Panc1 (cell line): Measurements from ENCODE around the gene RAPGEF3. TPM values are rescaled to one million over a fixed set of nuclear protein-coding genes. Genes with fewer than 3 reads are reported as not detected.

Experiments used
- ATAC-seq: fragments of 200-7000 bp; cut with Tn5 transposase; 2 replicates; pipeline ENCODE4 v1.9.1; 2020; ENCODE audit warnings: mild to moderate bottlenecking, moderate library complexity
- BruUV-seq: library from RNA; stranded (reverse); fragments of 400-500 nt; replicated peaks from 2 replicates; lab custom pipeline; 2021; lab: Mats Ljungman, UMichigan
- CTCF ChIA-PET: fragments of 300-600 bp; sonication (Branson Sonifier 250); formaldehyde crosslinking; loops from one replicate; lab custom pipeline; 2022; ENCODE audit warnings: antibody characterized with exemption; lab: Charles Lee
- POLR2A ChIA-PET: fragments of 300-600 bp; sonication (Branson Sonifier 250); formaldehyde crosslinking; loops from one replicate; lab custom pipeline; 2022; ENCODE audit warnings: antibody characterized with exemption; lab: Charles Lee
- DNase-seq: peaks from one replicate; pipeline ENCODE4 v3.0.0-alpha.2; 2010; ENCODE audit warnings: low read depth, low spot score
- H3K27ac ChIP-seq: 2 replicates; pipeline ENCODE4 v1.5.1; 2011; ENCODE audit warnings: mild to moderate bottlenecking, low read length, inconsistent platforms
- H3K27me3 ChIP-seq: fragments of 200-500 bp; sonication (Bioruptor generic); 2 replicates; pipeline ENCODE4 v1.6.0; 2014; ENCODE audit warnings: low read length, inconsistent platforms; ENCODE audit not compliant: control insufficient read depth, insufficient read depth
- H3K36me3 ChIP-seq: fragments of 200-500 bp; sonication (Bioruptor generic); 2 replicates; pipeline ENCODE4 v1.5.1; 2014; ENCODE audit warnings: inconsistent platforms, mild to moderate bottlenecking, low read length, moderate library complexity; ENCODE audit not compliant: control insufficient read depth, insufficient read depth
- H3K4me1 ChIP-seq: 2 replicates; pipeline ENCODE4 v1.5.1; 2011; ENCODE audit warnings: inconsistent platforms, mild to moderate bottlenecking, low read length, moderate library complexity; ENCODE audit not compliant: control insufficient read depth, insufficient read depth
- H3K4me3 ChIP-seq, 2 experiments: 2 replicates each; pipeline ENCODE4 v1.5.1; 2011 to 2012; ENCODE audit warnings: low read depth in 2 of 2, low read length in 2 of 2, mild to moderate bottlenecking in 2 of 2, inconsistent platforms in 1 of 2, moderate library complexity in 1 of 2
- H3K9me3 ChIP-seq: fragments of 200-500 bp; sonication (Bioruptor generic); 2 replicates; pipeline ENCODE4 v1.5.1; 2014; ENCODE audit warnings: low read depth, mild to moderate bottlenecking, inconsistent platforms, low read length, moderate library complexity; ENCODE audit not compliant: control insufficient read depth, insufficient read depth
- POLR2AphosphoS5 ChIP-seq: IDR thresholded peaks from 2 replicates; pipeline ENCODE4 v1.6.1; 2012; ENCODE audit warnings: mild to moderate bottlenecking, low read depth, low read length, moderate library complexity
- SIN3A ChIP-seq: IDR thresholded peaks from 2 replicates; pipeline ENCODE4 v1.6.1; 2012; ENCODE audit warnings: low read depth, mild to moderate bottlenecking, low read length, moderate library complexity, borderline replicate concordance; ENCODE audit not compliant: insufficient read depth
- TCF7L2 ChIP-seq: IDR thresholded peaks from 2 replicates; pipeline ENCODE4 v1.6.1; 2011; ENCODE audit warnings: mild to moderate bottlenecking, low read depth, low read length, inconsistent platforms
- in situ Hi-C: cut with HindIII; loops from 2 replicates; pipeline ENCODE4 v1.10.0; 2016; ENCODE audit warnings: low sequenced_read_pairs, low pct_unique_long_range_greater_than_20kb
- intact Hi-C: fragments of 100-400 bp; cut with micrococcal nuclease; formaldehyde crosslinking; loops from one replicate; pipeline ENCODE4 v1.10.0; 2022; ENCODE audit not compliant: unreplicated experiment
- total RNA-seq: library from RNA; stranded (reverse); gene quantifications from one replicate; pipeline ENCODE4 v1.2.1, GENCODE V29; 2021; ENCODE audit not compliant: unreplicated experiment
- TF ChIP-seq, protein P1 (sequence below), 2 experiments: IDR thresholded peaks; 2 replicates each; pipeline ENCODE4 v1.6.1; 2011 to 2012; ENCODE audit warnings: low read depth in 2 of 2, control low read depth in 1 of 2, low read length in 1 of 2, mild to moderate bottlenecking in 1 of 2, moderate library complexity in 1 of 2; ENCODE audit not compliant: insufficient read depth in 1 of 2
- TF ChIP-seq, protein P2 (sequence below): fragments of 450-650 bp; IDR thresholded peaks from 2 replicates; pipeline ENCODE4 v1.5.1; 2017; ENCODE audit warnings: mild to moderate bottlenecking

RAPGEF3 gene
- total RNA-seq, 1 experiment from 2014 or later, result 5.8 TPM

DNA sequence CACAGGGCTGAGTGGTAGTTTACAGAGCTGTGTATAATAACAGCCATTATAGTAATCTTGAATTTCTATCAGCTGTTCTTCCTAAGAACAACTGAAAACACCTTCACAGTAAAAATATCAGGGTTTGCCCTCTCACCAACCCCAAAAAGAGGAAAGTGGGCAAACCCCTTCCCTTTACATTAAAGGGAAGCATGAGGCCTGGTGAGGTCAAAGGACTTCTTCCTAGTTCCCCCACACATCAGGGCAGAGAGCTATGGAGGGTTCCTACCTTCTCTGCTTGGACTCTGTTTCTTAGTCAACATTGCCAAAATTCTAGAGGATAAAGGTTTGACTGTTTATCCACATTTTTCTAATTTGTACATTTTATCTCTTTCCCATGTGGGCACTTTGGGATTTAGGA lies 48.4 kb downstream of the RAPGEF3 start:
- intact Hi-C loops (loop anchor here (10.0 kb wide), 1 partner anchor 125 kb away; no protein-coding TSS in a partner anchor), in situ Hi-C loops (no loop called here)
- Histone ChIP-seq H3K27ac (no peak overlapping the region), H3K27me3 (no peaks in the 10 kb centered on the region), H3K4me1 (peaks cover 8% of the 10 kb centered on the region), H3K9me3 (no peaks in the 10 kb centered on the region), H3K36me3 (no peaks in the 10 kb centered on the region; the same call in 1 of the 2 replicates), H3K4me3 (no peak overlapping the region)
- ATAC-seq, result no peak
- ChIA-PET POLR2A (interaction anchor here (0.6 kb wide), 1 partner anchor 100 kb away, joined by 3 read pairs; no protein-coding TSS in a partner anchor), CTCF (interaction anchor here (0.6 kb wide), 1 partner anchor 14 kb away, joined by 6 read pairs; no protein-coding TSS in a partner anchor)
- DNase-seq, result no peak
- TF ChIP-seq TCF7L2, result no peak
- no peak for TF ChIP-seq SIN3A
- TF ChIP-seq, protein P1, sequence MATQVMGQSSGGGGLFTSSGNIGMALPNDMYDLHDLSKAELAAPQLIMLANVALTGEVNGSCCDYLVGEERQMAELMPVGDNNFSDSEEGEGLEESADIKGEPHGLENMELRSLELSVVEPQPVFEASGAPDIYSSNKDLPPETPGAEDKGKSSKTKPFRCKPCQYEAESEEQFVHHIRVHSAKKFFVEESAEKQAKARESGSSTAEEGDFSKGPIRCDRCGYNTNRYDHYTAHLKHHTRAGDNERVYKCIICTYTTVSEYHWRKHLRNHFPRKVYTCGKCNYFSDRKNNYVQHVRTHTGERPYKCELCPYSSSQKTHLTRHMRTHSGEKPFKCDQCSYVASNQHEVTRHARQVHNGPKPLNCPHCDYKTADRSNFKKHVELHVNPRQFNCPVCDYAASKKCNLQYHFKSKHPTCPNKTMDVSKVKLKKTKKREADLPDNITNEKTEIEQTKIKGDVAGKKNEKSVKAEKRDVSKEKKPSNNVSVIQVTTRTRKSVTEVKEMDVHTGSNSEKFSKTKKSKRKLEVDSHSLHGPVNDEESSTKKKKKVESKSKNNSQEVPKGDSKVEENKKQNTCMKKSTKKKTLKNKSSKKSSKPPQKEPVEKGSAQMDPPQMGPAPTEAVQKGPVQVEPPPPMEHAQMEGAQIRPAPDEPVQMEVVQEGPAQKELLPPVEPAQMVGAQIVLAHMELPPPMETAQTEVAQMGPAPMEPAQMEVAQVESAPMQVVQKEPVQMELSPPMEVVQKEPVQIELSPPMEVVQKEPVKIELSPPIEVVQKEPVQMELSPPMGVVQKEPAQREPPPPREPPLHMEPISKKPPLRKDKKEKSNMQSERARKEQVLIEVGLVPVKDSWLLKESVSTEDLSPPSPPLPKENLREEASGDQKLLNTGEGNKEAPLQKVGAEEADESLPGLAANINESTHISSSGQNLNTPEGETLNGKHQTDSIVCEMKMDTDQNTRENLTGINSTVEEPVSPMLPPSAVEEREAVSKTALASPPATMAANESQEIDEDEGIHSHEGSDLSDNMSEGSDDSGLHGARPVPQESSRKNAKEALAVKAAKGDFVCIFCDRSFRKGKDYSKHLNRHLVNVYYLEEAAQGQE (IDR thresholded peaks at IDR 0.05; ENCODE audit: insufficient read depth in 1 of 2, low read depth in 2 of 2, low read length in 1 of 2), result no peak
- TF ChIP-seq, protein P2, sequence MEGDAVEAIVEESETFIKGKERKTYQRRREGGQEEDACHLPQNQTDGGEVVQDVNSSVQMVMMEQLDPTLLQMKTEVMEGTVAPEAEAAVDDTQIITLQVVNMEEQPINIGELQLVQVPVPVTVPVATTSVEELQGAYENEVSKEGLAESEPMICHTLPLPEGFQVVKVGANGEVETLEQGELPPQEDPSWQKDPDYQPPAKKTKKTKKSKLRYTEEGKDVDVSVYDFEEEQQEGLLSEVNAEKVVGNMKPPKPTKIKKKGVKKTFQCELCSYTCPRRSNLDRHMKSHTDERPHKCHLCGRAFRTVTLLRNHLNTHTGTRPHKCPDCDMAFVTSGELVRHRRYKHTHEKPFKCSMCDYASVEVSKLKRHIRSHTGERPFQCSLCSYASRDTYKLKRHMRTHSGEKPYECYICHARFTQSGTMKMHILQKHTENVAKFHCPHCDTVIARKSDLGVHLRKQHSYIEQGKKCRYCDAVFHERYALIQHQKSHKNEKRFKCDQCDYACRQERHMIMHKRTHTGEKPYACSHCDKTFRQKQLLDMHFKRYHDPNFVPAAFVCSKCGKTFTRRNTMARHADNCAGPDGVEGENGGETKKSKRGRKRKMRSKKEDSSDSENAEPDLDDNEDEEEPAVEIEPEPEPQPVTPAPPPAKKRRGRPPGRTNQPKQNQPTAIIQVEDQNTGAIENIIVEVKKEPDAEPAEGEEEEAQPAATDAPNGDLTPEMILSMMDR, result no peak
- no peak for TF ChIP-seq POLR2AphosphoS5
- no TSS peak for BruUV-seq

DNA sequence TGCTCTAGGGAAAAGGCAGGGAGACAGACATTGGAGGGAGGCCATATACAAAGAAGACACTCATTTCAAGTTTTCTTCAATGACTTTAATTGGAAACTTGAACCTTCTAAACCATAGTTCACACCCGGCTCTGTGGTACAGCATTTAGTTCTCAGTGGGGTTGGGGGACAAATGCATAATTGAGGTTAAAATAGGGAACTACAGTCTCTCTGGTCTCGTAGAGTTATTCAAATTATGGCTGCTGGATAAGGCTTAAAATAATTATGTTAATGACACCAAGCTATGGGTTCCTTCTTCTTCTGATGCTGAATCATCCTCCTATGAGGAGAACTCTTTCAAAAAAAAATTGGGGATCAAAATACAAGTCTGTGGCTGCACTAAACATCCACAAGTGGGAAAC lies 49.0 kb downstream of the RAPGEF3 start:
- H3K9me3 ChIP-seq, result no peaks in the 10 kb centered on the region
- peaks cover 11% of the 10 kb centered on the region for H3K4me1 ChIP-seq
- no peaks in the 10 kb centered on the region; the same call in 1 of the 2 replicates for H3K36me3 ChIP-seq
- intact Hi-C loops (loop anchor here (10.0 kb wide), 1 partner anchor 125 kb away; no protein-coding TSS in a partner anchor), in situ Hi-C loops (no loop called here)
- ATAC-seq, result no peak
- BruUV-seq, result no TSS peak
- no peak overlapping the region for H3K27ac ChIP-seq
- POLR2A ChIA-PET, result no interaction called here
- DNase-seq, result no peak
- no peak overlapping the region for H3K4me3 ChIP-seq
- no peaks in the 10 kb centered on the region for H3K27me3 ChIP-seq
- CTCF ChIA-PET, result no interaction called here
- TF ChIP-seq, protein P2, result no peak
- no peak for TF ChIP-seq POLR2AphosphoS5
- TF ChIP-seq, protein P1 (IDR thresholded peaks at IDR 0.05; ENCODE audit: insufficient read depth in 1 of 2, low read depth in 2 of 2, low read length in 1 of 2), result no peak
- no peak for TF ChIP-seq SIN3A
- TF ChIP-seq TCF7L2, result no peak
